GM10266 (cell line): ENCODE data around the gene MAP1LC3B.

Experiments
- DNase-seq: peaks from one replicate; pipeline ENCODE4 v3.0.0; 2012; ENCODE audit errors: extremely low spot score
- TF ChIP-seq, protein P1 (sequence below): IDR thresholded peaks from 2 replicates; pipeline ENCODE4 v1.5.1; 2012; ENCODE audit warnings: mild to moderate bottlenecking, low read depth; ENCODE audit not compliant: control insufficient read depth, insufficient read depth; ENCODE audit errors: missing control alignments

MAP1LC3B gene

DNA sequence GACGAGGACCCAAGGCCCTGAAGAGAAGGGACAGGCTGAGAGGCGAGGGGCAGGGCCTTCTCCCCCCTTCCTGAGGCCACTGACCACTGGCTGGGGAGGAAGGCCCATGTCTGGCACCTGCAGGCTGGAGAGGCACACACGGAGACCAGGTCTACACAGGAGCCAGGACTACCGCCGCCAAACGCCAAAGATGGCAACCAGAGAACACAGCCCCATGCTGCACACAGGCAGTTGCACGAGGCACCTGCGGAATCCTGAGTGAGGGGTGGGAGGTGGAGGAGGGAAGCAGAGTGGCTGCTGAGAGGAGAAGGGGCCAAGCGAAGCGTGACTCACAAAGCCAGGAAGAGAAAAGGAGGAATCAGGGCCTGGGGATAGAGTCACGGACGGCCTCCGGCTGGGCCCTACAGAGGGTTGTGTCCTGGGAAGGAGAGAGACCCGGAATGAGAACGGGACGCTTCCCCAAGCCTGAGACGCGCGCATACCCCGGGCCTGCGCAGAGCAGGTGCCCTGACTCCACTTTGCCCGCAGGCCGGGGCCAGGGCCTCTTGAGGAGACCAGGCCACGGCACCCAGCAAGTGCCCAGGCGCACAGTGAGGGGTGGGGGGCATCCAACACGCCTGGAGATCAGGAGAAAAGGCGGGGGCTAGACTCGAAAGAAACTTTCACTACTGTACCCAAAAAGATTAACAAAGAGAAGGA is 46.3 kb upstream of the MAP1LC3B start:
- TF ChIP-seq, protein P1, sequence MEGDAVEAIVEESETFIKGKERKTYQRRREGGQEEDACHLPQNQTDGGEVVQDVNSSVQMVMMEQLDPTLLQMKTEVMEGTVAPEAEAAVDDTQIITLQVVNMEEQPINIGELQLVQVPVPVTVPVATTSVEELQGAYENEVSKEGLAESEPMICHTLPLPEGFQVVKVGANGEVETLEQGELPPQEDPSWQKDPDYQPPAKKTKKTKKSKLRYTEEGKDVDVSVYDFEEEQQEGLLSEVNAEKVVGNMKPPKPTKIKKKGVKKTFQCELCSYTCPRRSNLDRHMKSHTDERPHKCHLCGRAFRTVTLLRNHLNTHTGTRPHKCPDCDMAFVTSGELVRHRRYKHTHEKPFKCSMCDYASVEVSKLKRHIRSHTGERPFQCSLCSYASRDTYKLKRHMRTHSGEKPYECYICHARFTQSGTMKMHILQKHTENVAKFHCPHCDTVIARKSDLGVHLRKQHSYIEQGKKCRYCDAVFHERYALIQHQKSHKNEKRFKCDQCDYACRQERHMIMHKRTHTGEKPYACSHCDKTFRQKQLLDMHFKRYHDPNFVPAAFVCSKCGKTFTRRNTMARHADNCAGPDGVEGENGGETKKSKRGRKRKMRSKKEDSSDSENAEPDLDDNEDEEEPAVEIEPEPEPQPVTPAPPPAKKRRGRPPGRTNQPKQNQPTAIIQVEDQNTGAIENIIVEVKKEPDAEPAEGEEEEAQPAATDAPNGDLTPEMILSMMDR = no peak
- DNase-seq = no peak

DNA sequence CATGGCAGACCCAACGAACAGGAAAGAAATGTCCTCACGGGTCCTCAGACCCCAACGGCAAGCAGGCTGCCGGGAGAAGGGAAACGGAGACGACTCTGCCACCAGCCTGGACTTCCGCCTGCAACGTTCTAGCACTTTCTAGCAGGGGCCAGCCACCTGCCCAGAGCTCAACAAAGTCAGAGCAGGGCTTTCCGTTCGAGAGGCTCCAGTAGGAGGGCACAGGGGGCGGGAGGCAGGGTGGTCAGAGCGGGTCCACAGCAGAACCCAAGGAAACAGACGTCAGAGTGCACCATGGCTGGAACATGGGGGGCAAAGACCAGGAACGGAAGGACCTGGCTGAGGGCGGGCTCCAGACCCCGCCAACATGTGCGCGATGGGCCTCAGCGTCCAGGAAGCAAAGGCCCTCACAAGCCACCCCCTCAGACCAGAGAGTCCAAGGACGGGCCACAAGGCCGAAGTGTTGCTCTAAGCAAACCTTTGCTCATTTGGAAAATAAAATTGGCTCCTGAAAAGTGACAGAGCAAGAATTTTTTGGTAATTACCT is 45.5 kb upstream of the MAP1LC3B start:
- no peak for DNase-seq
- TF ChIP-seq, protein P1 = no peak

- TF ChIP-seq, protein P1 = no peak
- DNase-seq = no peak
Measured at GRCh38 chr16:87347932-87348615, 44.1 kb upstream of the MAP1LC3B start.

GRCh38 chr16:87348616-87349157 is 43.4 kb upstream of the MAP1LC3B start:
- TF ChIP-seq, protein P1 = no peak
- DNase-seq = no peak

GRCh38 chr16:87350031-87350430 is 42.1 kb upstream of the MAP1LC3B start:
- DNase-seq = no peak
- TF ChIP-seq, protein P1 = no peak

DNA sequence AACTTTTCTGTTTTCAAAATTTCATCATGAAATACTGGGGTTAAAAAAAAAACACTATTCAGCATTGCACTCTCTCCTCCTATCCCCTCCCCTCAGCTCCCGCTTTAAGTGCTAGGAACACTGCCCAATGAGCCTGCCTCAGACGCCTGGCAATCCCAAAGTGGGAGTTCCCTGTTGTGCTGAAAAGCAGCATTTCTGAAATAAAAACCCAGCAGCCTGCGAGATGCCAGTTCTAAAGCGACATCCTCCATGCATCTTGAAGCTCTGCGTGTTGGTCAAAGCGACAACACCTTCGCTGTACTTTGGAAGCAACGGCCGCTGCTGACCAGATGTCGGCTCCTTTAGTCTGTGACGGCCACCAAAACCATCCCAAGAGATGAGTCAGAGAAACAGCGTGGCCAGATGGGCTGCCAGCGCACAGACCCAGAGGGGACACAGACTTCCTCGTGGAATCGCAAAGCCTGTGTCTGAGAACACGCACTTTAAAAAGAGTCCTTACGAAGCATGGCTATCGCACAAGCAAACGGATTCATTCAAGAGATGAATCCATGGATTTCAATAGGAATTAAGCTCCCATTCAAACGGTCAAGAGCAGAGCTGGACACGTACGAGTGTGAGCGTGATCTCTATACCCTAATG is 41.3 kb upstream of the MAP1LC3B start:
- TF ChIP-seq, protein P1 = no peak
- DNase-seq = no peak
